ENCODE results near the gene HOXA7.

The HOXA7 gene

DNA sequence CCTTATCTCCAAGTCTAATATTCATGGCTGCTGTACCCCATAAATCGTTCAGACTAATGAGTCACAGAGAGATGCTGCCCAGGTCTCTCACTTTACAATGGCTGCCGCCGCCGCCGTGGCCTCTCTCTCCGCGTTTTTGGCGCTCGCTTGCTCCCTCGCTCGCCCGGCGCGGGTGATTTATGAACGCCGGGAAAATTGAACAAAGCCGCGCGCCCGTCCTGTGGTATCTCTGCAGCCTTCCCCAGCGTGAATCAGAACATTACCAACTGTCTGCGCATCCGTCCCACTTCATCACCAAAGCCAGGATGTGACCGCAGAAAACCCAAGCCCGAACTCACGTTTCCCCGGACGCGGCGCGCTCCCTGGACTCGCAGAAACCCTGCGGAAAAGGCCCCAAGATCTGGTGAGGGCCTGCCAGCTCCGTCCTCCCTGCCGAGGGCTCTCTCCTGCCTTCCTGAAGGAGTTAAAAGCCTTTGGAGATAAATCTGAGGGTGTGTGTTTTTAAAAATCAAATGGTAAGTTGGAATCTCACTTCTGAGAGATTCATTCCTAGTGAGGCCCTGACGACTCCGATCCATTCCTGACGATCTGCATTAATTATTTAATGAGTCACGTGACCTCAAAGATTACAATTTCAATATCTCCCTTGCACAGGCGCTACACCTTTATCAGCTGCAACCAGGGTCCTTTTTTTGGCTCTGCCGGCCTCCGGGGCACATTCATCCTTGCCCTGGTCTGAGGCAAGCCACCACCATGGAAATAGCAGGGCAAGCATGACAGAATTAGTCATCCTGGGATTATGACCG lies 32.2 kb downstream of the HOXA7 start:
- DNase-seq (ENCODE audit: low read depth): no peak

GRCh38 chr7:27123477-27124053 lies 32.9 kb downstream of the HOXA7 start:
- no peak overlapping the region for H3K4me3 ChIP-seq (ENCODE audit: low read depth, low read length)
- DNase-seq (ENCODE audit: low read depth): no peak
- TF ChIP-seq, protein P1, sequence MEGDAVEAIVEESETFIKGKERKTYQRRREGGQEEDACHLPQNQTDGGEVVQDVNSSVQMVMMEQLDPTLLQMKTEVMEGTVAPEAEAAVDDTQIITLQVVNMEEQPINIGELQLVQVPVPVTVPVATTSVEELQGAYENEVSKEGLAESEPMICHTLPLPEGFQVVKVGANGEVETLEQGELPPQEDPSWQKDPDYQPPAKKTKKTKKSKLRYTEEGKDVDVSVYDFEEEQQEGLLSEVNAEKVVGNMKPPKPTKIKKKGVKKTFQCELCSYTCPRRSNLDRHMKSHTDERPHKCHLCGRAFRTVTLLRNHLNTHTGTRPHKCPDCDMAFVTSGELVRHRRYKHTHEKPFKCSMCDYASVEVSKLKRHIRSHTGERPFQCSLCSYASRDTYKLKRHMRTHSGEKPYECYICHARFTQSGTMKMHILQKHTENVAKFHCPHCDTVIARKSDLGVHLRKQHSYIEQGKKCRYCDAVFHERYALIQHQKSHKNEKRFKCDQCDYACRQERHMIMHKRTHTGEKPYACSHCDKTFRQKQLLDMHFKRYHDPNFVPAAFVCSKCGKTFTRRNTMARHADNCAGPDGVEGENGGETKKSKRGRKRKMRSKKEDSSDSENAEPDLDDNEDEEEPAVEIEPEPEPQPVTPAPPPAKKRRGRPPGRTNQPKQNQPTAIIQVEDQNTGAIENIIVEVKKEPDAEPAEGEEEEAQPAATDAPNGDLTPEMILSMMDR (conservative IDR thresholded peaks at IDR 0.05; ENCODE audit: low read depth, low read length): no peak

More for the DNA sequence above, 32.2 kb downstream of the HOXA7 start:
- TF ChIP-seq, protein P1 (conservative IDR thresholded peaks at IDR 0.05; ENCODE audit: low read depth, low read length): no peak
- H3K4me3 ChIP-seq (ENCODE audit: low read depth, low read length): no peak overlapping the region

DNA sequence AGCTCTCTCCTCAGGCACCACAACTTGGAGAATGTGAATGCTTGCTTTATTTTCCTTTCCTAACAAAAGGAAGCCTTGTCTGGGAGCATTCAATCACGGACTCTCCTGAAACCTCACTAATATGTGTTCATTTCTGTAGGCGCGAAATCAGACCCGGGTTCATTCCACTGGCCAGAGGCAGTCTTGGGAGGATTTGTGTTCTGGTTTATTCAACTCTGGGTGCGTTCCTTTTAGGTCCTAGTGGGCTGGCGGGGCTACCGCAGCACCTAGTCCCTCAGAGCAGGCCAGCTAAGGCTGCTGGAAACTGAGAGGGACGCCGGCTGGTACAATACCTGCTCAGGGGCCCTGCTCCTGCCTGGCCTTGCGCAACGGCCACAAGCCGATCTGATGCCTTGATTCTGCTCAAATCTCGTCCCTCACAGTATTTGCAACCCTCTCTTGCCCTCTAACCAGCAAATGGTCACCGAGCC lies 33.4 kb downstream of the HOXA7 start:
- DNase-seq (ENCODE audit: low read depth): no peak
- TF ChIP-seq, protein P1 (conservative IDR thresholded peaks at IDR 0.05; ENCODE audit: low read depth, low read length): no peak
- no peak overlapping the region for H3K4me3 ChIP-seq (ENCODE audit: low read depth, low read length)

DNA sequence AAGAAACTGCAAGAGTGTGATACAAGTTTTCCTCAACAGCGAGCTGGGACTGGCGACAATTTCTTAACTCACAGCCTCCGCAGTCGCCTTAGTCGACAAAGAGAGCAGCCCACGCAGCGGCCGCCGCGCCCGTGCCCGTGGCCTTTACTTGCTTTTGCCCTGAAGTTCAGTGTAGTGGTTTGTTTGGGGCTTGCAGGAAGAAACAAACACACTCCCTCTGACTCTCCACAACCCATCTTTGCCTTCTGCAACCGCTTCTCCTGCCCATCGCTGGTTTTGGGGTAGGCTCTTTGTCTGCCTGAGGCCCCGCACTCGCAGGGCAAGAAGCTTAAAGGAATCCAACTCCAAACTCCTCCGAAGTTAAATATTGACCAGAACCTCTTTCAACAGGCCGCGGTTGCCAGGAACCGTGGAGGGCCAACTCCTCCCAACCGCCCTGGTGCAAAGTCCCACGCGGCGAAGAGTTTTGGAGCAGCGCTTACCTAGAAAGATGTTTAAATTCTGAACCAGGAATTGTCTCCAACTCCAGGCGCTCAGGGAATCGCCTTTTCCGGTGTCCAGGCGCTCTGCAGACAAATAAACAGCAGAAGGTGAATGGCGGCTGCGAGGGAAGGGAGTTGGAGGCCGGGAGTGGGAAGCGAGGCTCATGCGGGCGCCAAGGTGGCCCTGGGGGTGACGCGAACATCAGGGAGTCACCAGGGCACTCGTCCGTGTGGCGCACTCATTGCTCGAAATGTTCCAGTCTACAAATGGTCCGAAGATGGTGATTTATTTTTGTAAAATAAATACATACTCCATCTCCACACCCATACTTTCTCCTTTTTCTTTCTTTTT lies 34.2 kb downstream of the HOXA7 start:
- DNase-seq (ENCODE audit: low read depth): no peak
- TF ChIP-seq, protein P1 (conservative IDR thresholded peaks at IDR 0.05; ENCODE audit: low read depth, low read length): no peak
- no peak overlapping the region for H3K4me3 ChIP-seq (ENCODE audit: low read depth, low read length)

GRCh38 chr7:27121684-27122076 lies 34.8 kb downstream of the HOXA7 start:
- DNase-seq (ENCODE audit: low read depth): no peak
- TF ChIP-seq, protein P1 (conservative IDR thresholded peaks at IDR 0.05; ENCODE audit: low read depth, low read length): no peak
- H3K4me3 ChIP-seq (ENCODE audit: low read depth, low read length): no peak overlapping the region

- no peak for DNase-seq (ENCODE audit: low read depth)
- TF ChIP-seq, protein P1 (conservative IDR thresholded peaks at IDR 0.05; ENCODE audit: low read depth, low read length): no peak
- H3K4me3 ChIP-seq (ENCODE audit: low read depth, low read length): no peak overlapping the region
Observed at GRCh38 chr7:27119412-27119911, 37.0 kb downstream of the HOXA7 start.

All from choroid plexus epithelial cell (primary cell).